Fibroblast of villous mesenchyme (primary cell): ENCODE results near the gene SOBP. TPM values are rescaled to one million over a fixed set of nuclear protein-coding genes. Genes with fewer than 3 reads are reported as not detected.

ENCODE experiments used
- DNase-seq: peaks from one replicate; pipeline ENCODE4 v3.0.0-alpha.2; 2010; ENCODE audit warnings: low read depth
- H3K4me3 ChIP-seq: 2 replicates; pipeline ENCODE4 v1.5.1; 2011; ENCODE audit warnings: low read depth, mild to moderate bottlenecking, low read length
- CTCF ChIP-seq: IDR thresholded peaks from 2 replicates; pipeline ENCODE4 v1.5.1; 2012; ENCODE audit warnings: low read depth, mild to moderate bottlenecking, low read length; ENCODE audit not compliant: insufficient read depth
- total RNA-seq: library from RNA; depleted of rRNA; stranded (reverse); fragments of >200 nt; gene quantifications from 2 replicates; pipeline ENCODE4 v1.2.3, GENCODE V29; 2012

SOBP gene
- total RNA-seq, 1 donor = 1.3 TPM

DNA sequence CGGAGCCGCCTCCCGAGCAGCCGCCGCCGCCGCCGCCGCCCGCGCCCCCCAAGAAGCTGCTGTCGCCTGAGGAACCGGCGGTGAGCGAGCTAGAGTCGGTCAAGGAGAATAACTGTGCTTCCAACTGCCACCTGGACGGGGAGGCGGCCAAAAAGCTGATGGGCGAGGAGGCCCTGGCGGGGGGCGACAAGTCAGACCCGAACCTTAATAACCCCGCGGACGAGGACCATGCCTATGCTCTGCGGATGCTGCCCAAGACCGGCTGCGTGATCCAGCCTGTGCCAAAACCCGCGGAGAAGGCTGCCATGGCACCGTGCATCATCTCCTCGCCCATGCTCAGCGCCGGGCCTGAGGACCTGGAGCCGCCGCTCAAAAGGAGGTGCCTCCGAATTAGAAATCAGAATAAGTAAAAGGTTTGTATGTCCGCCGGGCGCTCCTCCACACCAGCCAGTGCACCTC lies 145.2 kb downstream of the SOBP start:
- DNase-seq = no peak
- TF ChIP-seq CTCF = no peak
- no peak overlapping the region for H3K4me3 ChIP-seq

GRCh38 chr6:107636486-107636885 lies 146.6 kb downstream of the SOBP start:
- no peak for DNase-seq
- no peak overlapping the region for H3K4me3 ChIP-seq
- TF ChIP-seq CTCF = no peak

GRCh38 chr6:107637316-107638315 lies 147.7 kb downstream of the SOBP start:
- TF ChIP-seq CTCF = no peak
- no peak for DNase-seq
- H3K4me3 ChIP-seq = no peak overlapping the region

- no peak overlapping the region for H3K4me3 ChIP-seq
- DNase-seq = no peak
- TF ChIP-seq CTCF = no peak
These were observed 148.6 kb downstream of the SOBP start for GRCh38 chr6:107638493-107638892.

GRCh38 chr6:107639511-107639910 lies 149.6 kb downstream of the SOBP start:
- H3K4me3 ChIP-seq = no peak overlapping the region
- no peak for DNase-seq
- no peak for TF ChIP-seq CTCF

- no peak overlapping the region for H3K4me3 ChIP-seq
- no peak for TF ChIP-seq CTCF
- DNase-seq = no peak
These were observed 151.2 kb downstream of the SOBP start for GRCh38 chr6:107641071-107641470.
